Activated T-cell treated with anti-CD3 and anti-CD28 coated beads for 24 hours (primary cell): ENCODE results near the gene ASPRV1.

Source experiments
- DNase-seq: peaks from one replicate; pipeline ENCODE4 v3.0.0-alpha.2; 2020; ENCODE audit warnings: low read depth

The ASPRV1 gene

DNA sequence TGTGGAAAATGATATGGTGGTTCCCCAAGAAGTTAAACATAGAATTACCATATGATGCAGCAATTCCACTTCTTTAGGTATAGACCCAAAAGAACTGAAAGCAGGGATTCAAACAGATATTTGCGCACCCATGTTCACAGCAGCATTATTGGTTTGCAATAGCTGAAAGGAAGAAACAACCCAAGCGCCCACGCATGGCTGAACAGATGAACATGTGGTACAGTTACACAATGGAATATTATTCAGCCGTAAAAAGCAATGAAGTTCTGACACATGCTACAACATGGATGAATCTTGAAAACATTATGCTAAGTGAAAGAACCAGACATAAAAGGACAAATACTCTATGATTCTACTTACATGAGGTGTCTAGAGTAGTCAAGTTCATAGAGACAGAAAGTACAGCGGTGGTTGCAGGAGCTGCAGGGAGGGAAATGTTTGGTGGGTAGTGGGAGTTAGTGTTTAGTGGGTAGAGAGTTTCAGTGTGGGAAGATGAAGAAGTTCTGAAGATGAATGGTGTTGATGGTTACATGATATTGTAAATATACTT is 26.7 kb upstream of the ASPRV1 start:
- no peak for DNase-seq

- DNase-seq: no peak
Measured at GRCh38 chr2:69986691-69987090, 25.3 kb upstream of the ASPRV1 start.

GRCh38 chr2:69985688-69986087 is 24.3 kb upstream of the ASPRV1 start:
- DNase-seq: no peak

GRCh38 chr2:69985216-69985615 is 23.8 kb upstream of the ASPRV1 start:
- no peak for DNase-seq

- DNase-seq: no peak
Measured at GRCh38 chr2:69983392-69983966, 22.0 kb upstream of the ASPRV1 start.

DNA sequence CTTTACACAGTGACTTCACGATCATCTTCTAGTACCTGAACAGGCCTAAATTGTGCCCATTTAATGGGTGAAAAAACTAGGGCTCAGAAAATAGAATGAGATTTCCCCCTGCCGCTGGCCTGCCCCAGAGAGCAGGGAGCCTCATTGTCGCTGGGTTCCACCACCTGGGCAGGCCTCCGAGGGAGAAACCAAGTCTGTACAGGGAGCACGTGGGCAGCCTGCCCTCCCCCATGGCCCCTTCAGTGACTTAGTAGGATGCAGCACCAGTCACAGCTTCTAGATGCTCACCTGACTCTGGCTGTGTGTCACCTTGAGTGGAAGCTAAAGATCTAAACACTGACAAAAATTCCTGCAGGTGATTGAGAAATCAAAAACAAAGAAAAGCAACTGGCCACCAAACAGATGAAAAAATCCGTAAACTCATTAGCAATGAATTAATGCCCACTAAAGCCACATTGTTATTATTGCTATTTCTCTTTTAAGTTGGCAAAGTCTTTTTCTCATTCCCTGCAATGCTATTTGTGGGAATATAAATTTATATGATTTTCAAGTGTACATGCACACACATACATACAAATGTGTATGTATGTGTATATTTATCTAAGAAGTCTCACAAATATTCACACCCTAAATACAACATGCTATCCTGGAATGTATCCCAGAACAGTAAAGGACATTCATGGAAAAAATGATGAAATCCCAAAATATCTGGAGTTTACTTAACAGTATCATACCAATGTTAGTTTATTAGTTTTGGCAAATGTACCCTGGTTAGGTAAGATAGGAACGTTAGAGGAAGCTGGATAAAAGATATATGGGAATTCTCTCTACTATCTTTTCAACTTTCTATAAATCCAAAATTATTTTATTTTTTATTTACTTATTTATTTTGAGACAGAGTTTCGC is 18.7 kb upstream of the ASPRV1 start:
- no peak for DNase-seq

GRCh38 chr2:69977906-69978482 is 16.6 kb upstream of the ASPRV1 start:
- no peak for DNase-seq

GRCh38 chr2:69977186-69977585 is 15.8 kb upstream of the ASPRV1 start:
- no peak for DNase-seq

DNA sequence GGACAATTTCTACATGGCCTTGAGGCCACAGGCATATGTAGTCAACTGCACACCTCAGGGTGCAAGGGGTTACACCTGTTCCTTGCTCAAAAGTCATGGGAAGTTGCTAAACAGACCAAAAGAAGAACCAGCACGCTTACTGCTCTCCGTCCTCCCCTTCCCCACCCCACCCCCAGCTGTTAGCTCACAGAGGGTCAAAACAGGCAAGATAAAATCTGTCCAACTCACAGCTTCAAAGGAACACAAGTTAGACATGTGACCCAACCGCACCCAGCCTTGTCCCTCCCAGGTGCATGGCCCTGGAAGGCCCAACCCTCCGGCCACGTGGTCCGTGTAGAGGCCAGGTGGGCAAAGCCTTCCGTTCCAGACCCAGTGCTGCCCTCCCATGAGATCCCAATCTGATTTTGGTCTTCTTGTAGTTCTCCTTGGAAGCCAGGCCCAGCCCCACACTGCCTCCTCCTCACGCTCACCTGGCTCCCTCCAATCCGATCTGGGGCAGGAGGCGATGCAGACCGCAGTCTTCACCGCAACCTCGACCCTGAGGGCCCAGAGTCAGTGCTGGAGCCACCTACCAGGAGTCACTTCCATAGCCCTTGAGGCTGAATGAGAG is 14.5 kb upstream of the ASPRV1 start:
- DNase-seq: no peak

GRCh38 chr2:69975136-69975852 is 13.9 kb upstream of the ASPRV1 start:
- no peak for DNase-seq

DNA sequence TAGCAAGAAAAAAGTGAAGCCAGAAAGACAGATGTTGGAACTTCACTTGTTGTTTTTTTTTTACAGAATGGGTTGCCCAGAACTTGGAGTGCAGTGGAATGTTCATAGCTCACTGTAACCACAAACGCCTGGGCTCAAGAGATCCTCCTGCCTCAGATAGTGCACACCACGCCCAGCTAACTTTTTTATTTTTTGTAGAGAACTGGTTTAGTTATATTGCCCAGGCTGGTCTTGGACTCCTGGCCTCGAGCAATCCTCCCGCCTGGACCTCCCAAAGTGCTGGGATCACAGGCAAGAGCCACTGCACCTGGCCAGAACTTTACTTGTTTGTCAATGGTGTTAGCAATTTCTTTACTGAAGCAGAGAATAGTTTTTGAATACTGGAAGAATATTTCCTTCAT is 11.9 kb upstream of the ASPRV1 start:
- no peak for DNase-seq

- DNase-seq: no peak
Measured at GRCh38 chr2:69972822-69973221, 11.4 kb upstream of the ASPRV1 start.

DNA sequence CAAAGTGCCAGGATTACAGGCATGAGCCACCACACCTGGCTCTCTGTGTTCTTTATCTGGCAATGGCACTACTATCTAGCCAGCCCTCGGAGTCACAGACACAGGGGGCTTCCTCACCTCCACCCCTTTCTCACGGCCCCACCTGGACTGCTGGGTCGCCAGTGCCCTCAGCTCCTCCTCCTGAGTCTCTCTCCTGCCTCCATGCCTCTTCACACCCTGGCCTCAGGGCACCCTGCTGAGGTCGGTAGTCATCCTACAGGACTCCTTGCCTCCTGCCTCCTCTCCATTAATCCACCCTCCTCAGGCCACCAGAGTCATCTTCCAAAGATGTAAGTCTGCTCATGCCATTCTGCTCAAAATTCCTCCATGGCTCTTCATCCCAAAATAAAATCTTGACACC is 8.6 kb upstream of the ASPRV1 start:
- no peak for DNase-seq

GRCh38 chr2:69969126-69969983 is 7.9 kb upstream of the ASPRV1 start:
- DNase-seq: no peak

GRCh38 chr2:69968609-69969008 is 7.2 kb upstream of the ASPRV1 start:
- no peak for DNase-seq

DNA sequence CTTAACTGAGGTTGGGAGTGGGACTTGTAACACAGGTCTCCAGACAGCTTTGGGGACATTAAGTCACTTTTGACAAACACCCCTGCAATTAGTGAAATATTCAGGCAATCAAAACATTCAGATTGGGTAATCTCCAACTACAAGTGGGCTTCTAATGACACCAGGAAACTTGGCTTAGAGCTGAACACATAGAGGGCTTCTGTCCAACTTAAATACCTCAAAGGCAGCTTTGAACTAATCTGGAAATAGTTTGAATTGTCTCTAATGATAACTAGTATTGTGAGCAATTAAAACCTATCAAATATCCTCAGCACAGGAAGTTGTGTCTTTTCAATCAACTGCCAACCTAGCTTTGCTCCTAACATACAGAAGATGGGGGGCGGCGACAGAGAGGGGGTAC is 5.1 kb upstream of the ASPRV1 start:
- no peak for DNase-seq

DNA sequence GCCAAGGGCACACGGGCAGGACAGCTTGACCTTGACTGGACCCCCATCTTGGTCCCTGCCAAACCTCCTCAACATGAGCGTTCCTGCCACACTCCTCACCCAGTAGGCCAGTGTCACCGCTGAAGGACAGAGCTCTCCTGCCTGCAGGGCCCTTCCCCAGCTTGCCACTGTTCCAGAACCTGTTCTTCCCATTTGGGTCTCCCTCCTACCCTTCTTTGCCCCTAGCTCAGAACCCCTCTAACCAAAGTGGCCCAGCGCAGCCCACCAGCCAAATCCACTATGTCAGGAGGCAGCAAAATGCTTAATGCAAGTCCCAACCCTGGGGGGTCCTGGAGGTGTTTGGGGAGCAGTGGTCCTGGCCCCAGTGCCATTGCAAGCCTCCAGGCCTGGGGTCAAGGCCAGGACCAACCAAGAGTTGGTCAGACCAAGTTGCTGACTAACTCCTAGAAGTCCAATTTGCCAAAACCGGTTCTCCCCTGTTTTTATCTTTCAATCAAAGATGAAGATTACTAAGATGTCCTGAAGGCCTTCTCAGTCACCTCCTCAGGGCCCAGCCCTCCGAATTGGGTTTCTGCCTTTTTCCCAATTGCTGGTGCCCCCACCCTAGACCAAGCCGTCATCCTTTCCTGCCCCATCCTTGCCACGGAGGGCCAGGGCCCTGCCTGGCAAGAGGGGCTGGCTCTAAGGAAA is 4.5 kb upstream of the ASPRV1 start:
- DNase-seq: no peak

- DNase-seq: no peak
Measured at GRCh38 chr2:69964353-69964841, 3.0 kb upstream of the ASPRV1 start.

DNA sequence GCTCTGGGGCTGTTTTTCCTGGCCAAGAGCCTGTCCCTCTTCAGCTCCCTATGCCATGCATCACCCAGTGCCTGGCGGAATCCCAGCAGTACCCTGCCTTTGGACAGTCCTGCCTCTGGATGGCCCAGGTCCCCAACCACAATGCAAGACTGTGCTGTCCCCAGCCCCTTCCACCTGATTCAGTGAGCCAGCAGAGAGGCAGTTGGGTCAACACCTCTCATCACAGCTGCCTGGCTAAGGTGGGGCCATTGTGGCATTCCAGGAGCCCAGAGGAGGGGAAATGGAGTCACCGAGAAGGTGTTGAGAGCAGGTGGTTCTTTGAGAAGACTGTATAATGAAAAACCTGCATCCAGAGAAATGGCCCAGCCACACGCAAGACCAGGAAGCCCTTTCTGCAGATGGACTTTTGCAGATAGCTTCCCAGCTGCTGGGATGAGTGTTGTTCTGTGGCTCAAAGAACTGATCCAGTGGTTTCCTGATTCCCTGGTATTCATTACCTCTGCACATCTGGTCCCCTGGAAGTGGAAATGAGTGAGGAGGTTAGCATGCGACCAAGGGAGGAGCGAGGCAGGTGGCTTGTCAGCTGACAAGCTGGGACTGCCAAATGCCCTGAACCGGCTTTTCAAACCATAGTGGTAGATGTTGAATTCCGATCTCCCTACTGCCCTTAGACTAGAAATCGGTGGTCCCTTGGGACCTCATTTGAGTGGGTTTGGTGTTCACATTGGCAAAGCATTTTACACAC is 1.7 kb upstream of the ASPRV1 start:
- no peak for DNase-seq
